ENCODE measurements around the gene OR1L1. TPM values are rescaled to one million over a fixed set of nuclear protein-coding genes. Genes with fewer than 3 reads are reported as not detected.

The OR1L1 gene
- total RNA-seq, result not detected

- no peak within 1 kb of the TSS for H3K4me3 ChIP-seq
- H3K27ac ChIP-seq, result no peak within 1 kb of the TSS
- H3K4me1 ChIP-seq, result no peaks in the 10 kb centered on the region
- H3K9me3 ChIP-seq, result no peaks in the 10 kb centered on the region
- TF ChIP-seq CTCF (IDR thresholded peaks at IDR 0.05), result no peak
- DNase-seq (ENCODE audit: low spot score), result no peak
- H3K27me3 ChIP-seq, result no peaks in the 10 kb centered on the region
- no peaks in the 10 kb centered on the region for H3K36me3 ChIP-seq
These were observed at the start of gene OR1L1 for GRCh38 chr9:122661416-122661815. OR1L1 (plus strand) TSS chr9:122661716; CDS start chr9:122661716, 0 bp downstream.

- no peak within 1 kb of the TSS for H3K27ac ChIP-seq
- no peak for DNase-seq (ENCODE audit: low spot score)
- no peaks in the 10 kb centered on the region for H3K27me3 ChIP-seq
- no peak for TF ChIP-seq CTCF (IDR thresholded peaks at IDR 0.05)
- H3K9me3 ChIP-seq, result no peaks in the 10 kb centered on the region
- H3K36me3 ChIP-seq, result no peaks in the 10 kb centered on the region
- no peak within 1 kb of the TSS for H3K4me3 ChIP-seq
- no peaks in the 10 kb centered on the region for H3K4me1 ChIP-seq
These were observed 47.2 kb upstream of the OR1L1 start, which contains the start of gene OR1Q1 for GRCh38 chr9:122614362-122614761. OR1Q1 (plus strand) TSS chr9:122614738; CDS start chr9:122614738, 0 bp downstream.

GRCh38 chr9:122619996-122620395 is 41.5 kb upstream of the OR1L1 start:
- no peak for TF ChIP-seq CTCF (IDR thresholded peaks at IDR 0.05)
- no peaks in the 10 kb centered on the region for H3K36me3 ChIP-seq
- H3K27ac ChIP-seq, result no peak overlapping the region
- no peaks in the 10 kb centered on the region for H3K9me3 ChIP-seq
- no peak for DNase-seq (ENCODE audit: low spot score)
- no peaks in the 10 kb centered on the region for H3K27me3 ChIP-seq
- no peak overlapping the region for H3K4me3 ChIP-seq
- H3K4me1 ChIP-seq, result no peaks in the 10 kb centered on the region

GRCh38 chr9:122642226-122642625 is 19.3 kb upstream of the OR1L1 start:
- DNase-seq (ENCODE audit: low spot score), result no peak
- Histone ChIP-seq H3K27ac (no peak overlapping the region), H3K4me3 (no peak overlapping the region), H3K9me3 (peaks cover 0 to 17% of the 10 kb centered on the region in 2 donors), H3K36me3 (no peaks in the 10 kb centered on the region), H3K4me1 (no peaks in the 10 kb centered on the region), H3K27me3 (no peaks in the 10 kb centered on the region)
- TF ChIP-seq CTCF (IDR thresholded peaks at IDR 0.05), result no peak

- Histone ChIP-seq H3K4me3 (no peak overlapping the region), H3K27ac (no peak overlapping the region), H3K4me1 (no peaks in the 10 kb centered on the region), H3K9me3 (no peaks in the 10 kb centered on the region), H3K36me3 (no peaks in the 10 kb centered on the region), H3K27me3 (no peaks in the 10 kb centered on the region)
- no peak for TF ChIP-seq CTCF (IDR thresholded peaks at IDR 0.05)
- DNase-seq (ENCODE audit: low spot score), result no peak
These were observed 5.1 kb upstream of the OR1L1 start for GRCh38 chr9:122656378-122656777.

- Histone ChIP-seq H3K4me1 (no peaks in the 10 kb centered on the region), H3K27ac (no peak within 1 kb of the TSS), H3K27me3 (no peaks in the 10 kb centered on the region), H3K9me3 (no peaks in the 10 kb centered on the region), H3K36me3 (no peaks in the 10 kb centered on the region), H3K4me3 (no peak within 1 kb of the TSS)
- DNase-seq (ENCODE audit: low spot score), result no peak
- no peak for TF ChIP-seq CTCF (IDR thresholded peaks at IDR 0.05)
These were observed 4.0 kb upstream of the OR1L1 start, which contains the start of gene OR1B1 for GRCh38 chr9:122657527-122657926. OR1B1 (minus strand) TSS chr9:122657627.
